Measurements from ENCODE around the gene ADAMTS14. TPM values are rescaled to one million over a fixed set of nuclear protein-coding genes. Genes with fewer than 3 reads are reported as not detected.

ADAMTS14 gene
- total and polyA plus RNA-seq, 4 experiments from 2014 or later, result not detected

DNA sequence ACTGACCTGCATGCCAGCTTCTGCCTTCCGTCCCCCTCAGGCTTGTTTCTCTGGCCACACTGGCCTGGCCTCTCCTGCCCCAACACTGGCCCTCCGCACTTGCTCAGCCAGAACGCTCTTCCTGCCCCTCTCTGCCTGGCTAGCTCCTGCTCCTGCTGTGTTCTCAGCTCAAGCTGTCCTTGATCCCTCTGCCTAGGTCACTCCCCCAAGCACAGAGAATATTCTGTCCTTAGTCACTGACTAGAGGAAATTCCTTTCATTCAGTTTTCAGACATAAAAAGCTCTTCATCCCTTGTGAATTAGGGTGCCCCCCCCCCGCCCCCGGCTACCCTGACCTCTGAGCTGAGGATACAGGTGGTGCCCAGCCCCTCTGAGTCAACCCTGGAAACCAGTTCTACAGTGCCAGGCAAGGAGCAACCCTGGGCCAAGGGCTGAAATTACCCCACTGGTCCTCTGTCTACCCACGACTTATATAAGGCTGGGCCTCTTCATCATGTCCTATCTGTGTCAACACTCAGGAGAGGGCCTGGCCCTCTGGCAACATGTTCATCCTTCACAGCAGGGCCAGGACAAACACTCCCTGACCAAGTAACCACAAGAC lies 136.8 kb downstream of the ADAMTS14 start:
- intact Hi-C loops (cut with micrococcal nuclease), result no loop called here
- no peak overlapping the region for H3K4me3 ChIP-seq (ENCODE audit: low read length in 2 of 2)
- CTCF ChIA-PET (ENCODE audit: partially characterized antibody), result no interaction called here
- Mint-ChIP-seq H3K9me3 (peaks cover 0 to 2% (median 0%) of the 10 kb centered on the region in 8 donors), H3K27me3 (peaks cover 9 to 14% of the 10 kb centered on the region in 2 donors), H3K4me1 (peaks cover under 1 to 1% (median under 1%) of the 10 kb centered on the region in 4 donors), H3K36me3 (no peaks in the 10 kb centered on the region), H3K27ac (no peak overlapping the region), H3K4me3 (no peak overlapping the region)
- no peaks in the 10 kb centered on the region for H3K4me1 ChIP-seq (ENCODE audit: insufficient read depth, low read length)
- H3K9me3 ChIP-seq (ENCODE audit: control insufficient read depth in 1 of 2, low read length in 2 of 2), result no peaks in the 10 kb centered on the region
- POLR2A ChIA-PET (ENCODE audit: partially characterized antibody), result no interaction called here
- H3K27me3 ChIP-seq (ENCODE audit: insufficient read depth, low read length), result no peaks in the 10 kb centered on the region
- H3K27ac ChIP-seq (ENCODE audit: low read depth, low read length), result no peak overlapping the region
- no peak for DNase-seq
- H3K36me3 ChIP-seq (ENCODE audit: insufficient read depth, low read length), result no peaks in the 10 kb centered on the region

DNA sequence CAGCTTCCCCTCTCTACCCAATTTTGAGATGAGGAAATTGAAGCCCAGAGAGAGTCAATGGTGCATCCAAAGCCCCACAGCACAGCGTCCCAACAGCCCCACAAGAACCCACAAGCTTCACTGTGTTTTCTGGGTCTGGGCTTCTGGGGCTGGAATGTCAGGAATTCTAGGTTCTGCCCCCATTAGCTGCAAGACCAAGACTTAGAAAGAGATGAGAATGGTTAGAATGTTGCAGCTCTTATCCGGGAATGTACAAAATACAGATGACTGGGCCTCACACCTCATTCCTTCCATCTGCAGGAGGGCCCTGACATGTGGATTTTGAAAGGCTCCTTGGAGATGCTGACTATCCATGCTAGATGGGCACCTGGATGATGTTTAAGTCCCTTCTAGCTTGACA lies 137.4 kb downstream of the ADAMTS14 start:
- no peak overlapping the region for H3K4me3 ChIP-seq (ENCODE audit: low read length in 2 of 2)
- ChIA-PET POLR2A (ENCODE audit: partially characterized antibody) (no interaction called here), CTCF (ENCODE audit: partially characterized antibody) (interaction anchor here (1.0 kb wide), 1 partner anchor 260 kb away, joined by 4 read pairs; no protein-coding TSS in a partner anchor)
- no peaks in the 10 kb centered on the region for H3K4me1 ChIP-seq (ENCODE audit: insufficient read depth, low read length)
- Mint-ChIP-seq H3K36me3 (no peaks in the 10 kb centered on the region), H3K27me3 (peaks cover 7 to 10% of the 10 kb centered on the region in 2 donors), H3K4me1 (peaks cover 5 to 7% (median 7%) of the 10 kb centered on the region in 4 donors), H3K4me3 (no peak overlapping the region), H3K9me3 (peaks cover 0 to 2% (median 0%) of the 10 kb centered on the region in 8 donors), H3K27ac (no peak overlapping the region)
- intact Hi-C loops (cut with micrococcal nuclease), result loop anchor here (10.0 kb wide), 2 partner anchors 395 to 965 kb away; partner anchors contain the start of gene VSIR
- no peaks in the 10 kb centered on the region for H3K9me3 ChIP-seq (ENCODE audit: control insufficient read depth in 1 of 2, low read length in 2 of 2)
- no peaks in the 10 kb centered on the region for H3K27me3 ChIP-seq (ENCODE audit: insufficient read depth, low read length)
- DNase-seq, result no peak
- no peak overlapping the region for H3K27ac ChIP-seq (ENCODE audit: low read depth, low read length)
- H3K36me3 ChIP-seq (ENCODE audit: insufficient read depth, low read length), result no peaks in the 10 kb centered on the region

- no peaks in the 10 kb centered on the region for H3K9me3 ChIP-seq (ENCODE audit: control insufficient read depth in 1 of 2, low read length in 2 of 2)
- no peak for DNase-seq
- no peaks in the 10 kb centered on the region for H3K36me3 ChIP-seq (ENCODE audit: insufficient read depth, low read length)
- Mint-ChIP-seq H3K4me1 (peaks cover 10 to 17% (median 13%) of the 10 kb centered on the region in 4 donors), H3K36me3 (no peaks in the 10 kb centered on the region), H3K27me3 (peaks cover 3 to 5% of the 10 kb centered on the region in 2 donors), H3K4me3 (peak overlapping the region in 1 of 8 donors; percentile 13), H3K27ac (no peak overlapping the region), H3K9me3 (peaks cover 0 to 2% (median 0%) of the 10 kb centered on the region in 8 donors)
- ChIA-PET CTCF (ENCODE audit: partially characterized antibody) (no interaction called here), POLR2A (ENCODE audit: partially characterized antibody) (no interaction called here)
- H3K4me1 ChIP-seq (ENCODE audit: insufficient read depth, low read length), result peaks cover 7% of the 10 kb centered on the region
- H3K27me3 ChIP-seq (ENCODE audit: insufficient read depth, low read length), result no peaks in the 10 kb centered on the region
- no peak overlapping the region for H3K27ac ChIP-seq (ENCODE audit: low read depth, low read length)
- H3K4me3 ChIP-seq (ENCODE audit: low read length in 2 of 2), result no peak overlapping the region
- intact Hi-C loops (cut with micrococcal nuclease), result loop anchor here (10.0 kb wide), 2 partner anchors 394 to 964 kb away; partner anchors contain the start of gene VSIR
These were observed 138.7 kb downstream of the ADAMTS14 start for GRCh38 chr10:70810967-70811366.

GRCh38 chr10:70811881-70812280 lies 139.6 kb downstream of the ADAMTS14 start:
- H3K27ac Mint-ChIP-seq, result peak overlapping the region in 4 of 7 donors; percentile 9 to 37 (median 28)
- intact Hi-C loops (cut with micrococcal nuclease), result loop anchor here (10.0 kb wide), 2 partner anchors 393 to 963 kb away; partner anchors contain the start of gene VSIR
- no peak overlapping the region for H3K27ac ChIP-seq (ENCODE audit: low read depth, low read length)
- H3K36me3 Mint-ChIP-seq, result peaks cover 0 to 4% of the 10 kb centered on the region in 2 donors
- no peaks in the 10 kb centered on the region for H3K27me3 ChIP-seq (ENCODE audit: insufficient read depth, low read length)
- H3K4me1 Mint-ChIP-seq, result peaks cover 15 to 24% (median 19%) of the 10 kb centered on the region in 4 donors
- no peak overlapping the region for H3K4me3 ChIP-seq (ENCODE audit: low read length in 2 of 2)
- no peak for DNase-seq
- peaks cover 0 to 2% of the 10 kb centered on the region in 2 donors for H3K27me3 Mint-ChIP-seq
- H3K9me3 ChIP-seq (ENCODE audit: control insufficient read depth in 1 of 2, low read length in 2 of 2), result no peaks in the 10 kb centered on the region
- peaks cover 0 to 2% (median 0%) of the 10 kb centered on the region in 8 donors for H3K9me3 Mint-ChIP-seq
- no peaks in the 10 kb centered on the region for H3K36me3 ChIP-seq (ENCODE audit: insufficient read depth, low read length)
- peaks cover 13% of the 10 kb centered on the region for H3K4me1 ChIP-seq (ENCODE audit: insufficient read depth, low read length)
- POLR2A ChIA-PET (ENCODE audit: partially characterized antibody), result no interaction called here
- peak overlapping the region in 2 of 8 donors; percentile 24 to 45 for H3K4me3 Mint-ChIP-seq
- CTCF ChIA-PET (ENCODE audit: partially characterized antibody), result no interaction called here

Other genes starting within 250 kb of the ADAMTS14 start
- not detected for gene NODAL, start 230.8 kb upstream of the ADAMTS14 start, total RNA-seq
- gene NODAL, start 230.8 kb upstream of the ADAMTS14 start, polyA plus RNA-seq, result under 1 TPM in 1 of 2 donors, not detected in 1; 0.19 TPM
- gene PALD1, start 193.7 kb upstream of the ADAMTS14 start, total RNA-seq, result not detected
- gene PALD1, start 193.7 kb upstream of the ADAMTS14 start, polyA plus RNA-seq, result not detected
- 10 to 100 TPM; 18.0 to 19.5 TPM for gene PRF1, start 69.8 kb upstream of the ADAMTS14 start, total RNA-seq
- gene PRF1, start 69.8 kb upstream of the ADAMTS14 start, polyA plus RNA-seq, result 10 to 100 TPM; 65.0 to 67.5 TPM
- gene TBATA, start 112.9 kb downstream of the ADAMTS14 start, total RNA-seq, result not detected
- not detected for gene TBATA, start 112.9 kb downstream of the ADAMTS14 start, polyA plus RNA-seq
- gene SGPL1, start 143.4 kb downstream of the ADAMTS14 start, total RNA-seq, result 10 to 100 TPM; 29.6 to 32.2 TPM
- gene SGPL1, start 143.4 kb downstream of the ADAMTS14 start, polyA plus RNA-seq, result 10 to 100 TPM; 14.3 to 14.7 TPM
- gene PCBD1, start 216.1 kb downstream of the ADAMTS14 start, total RNA-seq, result 10 to 100 TPM; 12.4 to 14.7 TPM
- 10 to 100 TPM; 21.2 to 22.5 TPM for gene PCBD1, start 216.1 kb downstream of the ADAMTS14 start, polyA plus RNA-seq

Measured in CD4-positive, alpha-beta memory T cell (primary cell).